HepG2 (cell line): ENCODE results near the gene VAPB. TPM values are rescaled to one million over a fixed set of nuclear protein-coding genes. Genes with fewer than 3 reads are reported as not detected.
A peak's percentile ranks its signal among the peaks of the same experiment; 100 is the strongest.

ENCODE experiments used
- ASH2L ChIP-seq: fragments of 300-600, 200-600 bp; sonication (generic); IDR thresholded peaks from 2 replicates; pipeline ENCODE4 v1.7.0; 2017; ENCODE audit warnings: low read depth, mild to moderate bottlenecking, moderate library complexity, mixed read lengths, low read length; ENCODE audit not compliant: insufficient read length
- ATAD3A ChIP-seq: sonication (generic); formaldehyde crosslinking; IDR thresholded peaks from 2 replicates; pipeline ENCODE4 v1.4.0; 2020; ENCODE audit warnings: missing genetic modification reagents
- FOXA1 ChIP-seq, 2 experiments: fragments of 450-650 bp in 1 of 2; sonication (generic) in 1 of 2; formaldehyde crosslinking in 1 of 2; IDR thresholded peaks; 2 replicates each; pipeline versions ENCODE4 v1.4.0 to v1.6.1; 2016 to 2020; ENCODE audit warnings: missing genetic modification reagents in 1 of 2
- HDAC1 ChIP-seq: sonication (generic); formaldehyde crosslinking; IDR thresholded peaks from 2 replicates; pipeline ENCODE4 v1.5.1; 2020; ENCODE audit warnings: mild to moderate bottlenecking, missing genetic modification reagents
- NR2F6 ChIP-seq, 2 experiments: IDR thresholded peaks; 2 replicates each; pipeline ENCODE4 v1.6.1; 2016; ENCODE audit warnings: antibody characterized with exemption in 1 of 2, mild to moderate bottlenecking in 1 of 2
- SRY ChIP-seq: sonication (generic); formaldehyde crosslinking; IDR thresholded peaks from 2 replicates; pipeline ENCODE4 v1.8.0; 2022; ENCODE audit warnings: mild to moderate bottlenecking, missing genetic modification reagents
- ZBTB21 ChIP-seq: sonication (generic); formaldehyde crosslinking; IDR thresholded peaks from 2 replicates; pipeline ENCODE4 v1.4.0; 2020; ENCODE audit warnings: missing genetic modification reagents
- ZNF790 ChIP-seq: sonication (generic); formaldehyde crosslinking; IDR thresholded peaks from 2 replicates; pipeline ENCODE4 v1.8.0; 2022; ENCODE audit warnings: missing genetic modification reagents, mild to moderate bottlenecking, borderline replicate concordance
- polyA plus RNA-seq, 8 experiments: library from polyadenylated mRNA; depleted of rRNA in 3 of 8; stranded (reverse) in 7 of 8; unstranded in 1 of 8; fragments of >200 nt; fragmentation: Illumina TruSeq in 4 of 8; extraction: Trizol in 4 of 8; gene quantifications; 2 replicates each; pipeline versions ENCODE4 v1.2.1 to v1.2.3, GENCODE V29; 2011 to 2016; ENCODE audit warnings: low read depth in 4 of 8, missing spikeins in 1 of 8, mixed read lengths in 1 of 8; ENCODE audit not compliant: insufficient read depth in 1 of 8
- total RNA-seq, 5 experiments: library from RNA; depleted of rRNA; stranded (reverse); fragments of >200 nt; fragmentation: Illumina TruSeq; extraction: Trizol; gene quantifications; 2 replicates each; pipeline ENCODE4 v1.2.3, GENCODE V29; 2016; ENCODE audit warnings: low read depth in 1 of 5
- TF ChIP-seq, protein P1 (sequence below): sonication (generic); formaldehyde crosslinking; IDR thresholded peaks from 2 replicates; pipeline ENCODE4 v1.4.0; 2020; ENCODE audit warnings: low read depth, missing genetic modification reagents
- TF ChIP-seq, protein P2 (sequence below): sonication (generic); formaldehyde crosslinking; conservative IDR thresholded peaks from 2 replicates; pipeline ENCODE4 v1.4.0; 2020; ENCODE audit warnings: mild to moderate bottlenecking, missing genetic modification reagents, moderate library complexity
- TF ChIP-seq, protein P3 (sequence below): sonication (generic); formaldehyde crosslinking; IDR thresholded peaks from 2 replicates; pipeline ENCODE4 v1.4.0; 2020; ENCODE audit warnings: missing genetic modification reagents
- TF ChIP-seq, protein P4 (sequence below): sonication (generic); formaldehyde crosslinking; IDR thresholded peaks from 2 replicates; pipeline ENCODE4 v1.5.0; 2020; ENCODE audit warnings: missing genetic modification reagents
- TF ChIP-seq, protein P5 (sequence below): sonication (generic); formaldehyde crosslinking; IDR thresholded peaks from 2 replicates; pipeline ENCODE4 v1.9.0; 2022; ENCODE audit warnings: low read depth, missing genetic modification reagents
- TF ChIP-seq, protein P6 (sequence below): sonication (generic); formaldehyde crosslinking; IDR thresholded peaks from 2 replicates; pipeline ENCODE4 v1.4.0; 2020; ENCODE audit warnings: missing genetic modification reagents

VAPB gene
- total and polyA plus RNA-seq, 2 of the 13 experiments (the other 11 are each of a cell fraction or from before 2014, with no cell fraction given): 18.6 to 48.5 TPM

DNA sequence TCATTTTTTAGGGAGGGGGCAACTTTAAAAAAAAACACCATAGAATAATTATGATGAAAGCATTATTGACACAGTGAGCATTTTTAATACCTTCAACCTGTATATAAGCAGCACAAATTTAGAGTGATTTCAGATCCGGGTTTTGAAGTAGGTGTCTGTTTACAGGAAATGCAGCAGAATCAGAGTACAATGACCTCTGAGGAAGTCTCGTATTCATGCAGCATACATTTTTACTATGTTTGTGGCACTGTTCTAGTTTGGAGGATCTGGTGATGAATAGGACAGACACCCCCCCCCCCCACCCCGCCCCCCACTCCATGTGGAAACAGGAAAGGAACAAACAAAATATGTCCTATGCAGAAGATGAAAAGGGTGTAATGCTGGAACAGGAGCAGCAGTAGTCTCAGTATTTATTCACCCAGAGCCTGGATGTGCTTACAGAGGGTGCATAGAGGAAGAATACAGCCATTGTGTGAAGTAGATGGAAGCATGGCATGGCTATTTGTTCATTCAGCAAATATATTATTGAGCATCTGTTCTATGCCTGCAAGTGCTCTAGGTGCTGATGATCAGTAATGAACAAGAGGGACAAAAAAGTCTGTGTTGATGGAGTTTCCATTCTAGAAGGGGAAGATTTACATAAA, 19.7 kb downstream of the VAPB start (continued):
- TF ChIP-seq, protein P1, sequence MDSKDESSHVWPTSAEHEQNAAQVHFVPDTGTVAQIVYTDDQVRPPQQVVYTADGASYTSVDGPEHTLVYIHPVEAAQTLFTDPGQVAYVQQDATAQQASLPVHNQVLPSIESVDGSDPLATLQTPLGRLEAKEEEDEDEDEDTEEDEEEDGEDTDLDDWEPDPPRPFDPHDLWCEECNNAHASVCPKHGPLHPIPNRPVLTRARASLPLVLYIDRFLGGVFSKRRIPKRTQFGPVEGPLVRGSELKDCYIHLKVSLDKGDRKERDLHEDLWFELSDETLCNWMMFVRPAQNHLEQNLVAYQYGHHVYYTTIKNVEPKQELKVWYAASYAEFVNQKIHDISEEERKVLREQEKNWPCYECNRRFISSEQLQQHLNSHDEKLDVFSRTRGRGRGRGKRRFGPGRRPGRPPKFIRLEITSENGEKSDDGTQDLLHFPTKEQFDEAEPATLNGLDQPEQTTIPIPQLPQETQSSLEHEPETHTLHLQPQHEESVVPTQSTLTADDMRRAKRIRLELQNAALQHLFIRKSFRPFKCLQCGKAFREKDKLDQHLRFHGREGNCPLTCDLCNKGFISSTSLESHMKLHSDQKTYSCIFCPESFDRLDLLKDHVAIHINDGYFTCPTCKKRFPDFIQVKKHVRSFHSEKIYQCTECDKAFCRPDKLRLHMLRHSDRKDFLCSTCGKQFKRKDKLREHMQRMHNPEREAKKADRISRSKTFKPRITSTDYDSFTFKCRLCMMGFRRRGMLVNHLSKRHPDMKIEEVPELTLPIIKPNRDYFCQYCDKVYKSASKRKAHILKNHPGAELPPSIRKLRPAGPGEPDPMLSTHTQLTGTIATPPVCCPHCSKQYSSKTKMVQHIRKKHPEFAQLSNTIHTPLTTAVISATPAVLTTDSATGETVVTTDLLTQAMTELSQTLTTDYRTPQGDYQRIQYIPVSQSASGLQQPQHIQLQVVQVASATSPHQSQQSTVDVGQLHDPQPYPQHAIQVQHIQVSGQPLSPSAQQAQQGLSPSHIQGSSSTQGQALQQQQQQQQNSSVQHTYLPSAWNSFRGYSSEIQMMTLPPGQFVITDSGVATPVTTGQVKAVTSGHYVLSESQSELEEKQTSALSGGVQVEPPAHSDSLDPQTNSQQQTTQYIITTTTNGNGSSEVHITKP (CRISPR knock-in tag): no peak
- TF ChIP-seq, protein P2, sequence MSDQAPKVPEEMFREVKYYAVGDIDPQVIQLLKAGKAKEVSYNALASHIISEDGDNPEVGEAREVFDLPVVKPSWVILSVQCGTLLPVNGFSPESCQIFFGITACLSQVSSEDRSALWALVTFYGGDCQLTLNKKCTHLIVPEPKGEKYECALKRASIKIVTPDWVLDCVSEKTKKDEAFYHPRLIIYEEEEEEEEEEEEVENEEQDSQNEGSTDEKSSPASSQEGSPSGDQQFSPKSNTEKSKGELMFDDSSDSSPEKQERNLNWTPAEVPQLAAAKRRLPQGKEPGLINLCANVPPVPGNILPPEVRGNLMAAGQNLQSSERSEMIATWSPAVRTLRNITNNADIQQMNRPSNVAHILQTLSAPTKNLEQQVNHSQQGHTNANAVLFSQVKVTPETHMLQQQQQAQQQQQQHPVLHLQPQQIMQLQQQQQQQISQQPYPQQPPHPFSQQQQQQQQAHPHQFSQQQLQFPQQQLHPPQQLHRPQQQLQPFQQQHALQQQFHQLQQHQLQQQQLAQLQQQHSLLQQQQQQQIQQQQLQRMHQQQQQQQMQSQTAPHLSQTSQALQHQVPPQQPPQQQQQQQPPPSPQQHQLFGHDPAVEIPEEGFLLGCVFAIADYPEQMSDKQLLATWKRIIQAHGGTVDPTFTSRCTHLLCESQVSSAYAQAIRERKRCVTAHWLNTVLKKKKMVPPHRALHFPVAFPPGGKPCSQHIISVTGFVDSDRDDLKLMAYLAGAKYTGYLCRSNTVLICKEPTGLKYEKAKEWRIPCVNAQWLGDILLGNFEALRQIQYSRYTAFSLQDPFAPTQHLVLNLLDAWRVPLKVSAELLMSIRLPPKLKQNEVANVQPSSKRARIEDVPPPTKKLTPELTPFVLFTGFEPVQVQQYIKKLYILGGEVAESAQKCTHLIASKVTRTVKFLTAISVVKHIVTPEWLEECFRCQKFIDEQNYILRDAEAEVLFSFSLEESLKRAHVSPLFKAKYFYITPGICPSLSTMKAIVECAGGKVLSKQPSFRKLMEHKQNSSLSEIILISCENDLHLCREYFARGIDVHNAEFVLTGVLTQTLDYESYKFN (CRISPR knock-in tag): peak; percentile 32; the same call in 1 of the 2 replicates
- TF ChIP-seq HDAC1 (CRISPR knock-in tag) (peak; percentile 17; the same call in 1 of the 2 replicates), SRY (CRISPR knock-in tag) (no peak), ZNF790 (no peak), FOXA1 (IDR thresholded peaks at IDR 0.05) (no peak), FOXA1 (CRISPR knock-in tag; IDR thresholded peaks at IDR 0.05) (peak; percentile 44; the same call in 1 of the 2 replicates), ATAD3A (no peak), ZBTB21 (CRISPR knock-in tag) (no peak), NR2F6 (IDR thresholded peaks at IDR 0.05) (no peak), NR2F6 (CRISPR knock-in tag; IDR thresholded peaks at IDR 0.05) (no peak), ASH2L (peak; percentile 48)
- TF ChIP-seq, protein P3, sequence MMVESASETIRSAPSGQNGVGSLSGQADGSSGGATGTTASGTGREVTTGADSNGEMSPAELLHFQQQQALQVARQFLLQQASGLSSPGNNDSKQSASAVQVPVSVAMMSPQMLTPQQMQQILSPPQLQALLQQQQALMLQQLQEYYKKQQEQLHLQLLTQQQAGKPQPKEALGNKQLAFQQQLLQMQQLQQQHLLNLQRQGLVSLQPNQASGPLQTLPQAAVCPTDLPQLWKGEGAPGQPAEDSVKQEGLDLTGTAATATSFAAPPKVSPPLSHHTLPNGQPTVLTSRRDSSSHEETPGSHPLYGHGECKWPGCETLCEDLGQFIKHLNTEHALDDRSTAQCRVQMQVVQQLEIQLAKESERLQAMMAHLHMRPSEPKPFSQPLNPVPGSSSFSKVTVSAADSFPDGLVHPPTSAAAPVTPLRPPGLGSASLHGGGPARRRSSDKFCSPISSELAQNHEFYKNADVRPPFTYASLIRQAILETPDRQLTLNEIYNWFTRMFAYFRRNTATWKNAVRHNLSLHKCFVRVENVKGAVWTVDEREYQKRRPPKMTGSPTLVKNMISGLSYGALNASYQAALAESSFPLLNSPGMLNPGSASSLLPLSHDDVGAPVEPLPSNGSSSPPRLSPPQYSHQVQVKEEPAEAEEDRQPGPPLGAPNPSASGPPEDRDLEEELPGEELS (CRISPR knock-in tag): peak; percentile 31; the same call in 1 of the 2 replicates
- TF ChIP-seq, protein P4, sequence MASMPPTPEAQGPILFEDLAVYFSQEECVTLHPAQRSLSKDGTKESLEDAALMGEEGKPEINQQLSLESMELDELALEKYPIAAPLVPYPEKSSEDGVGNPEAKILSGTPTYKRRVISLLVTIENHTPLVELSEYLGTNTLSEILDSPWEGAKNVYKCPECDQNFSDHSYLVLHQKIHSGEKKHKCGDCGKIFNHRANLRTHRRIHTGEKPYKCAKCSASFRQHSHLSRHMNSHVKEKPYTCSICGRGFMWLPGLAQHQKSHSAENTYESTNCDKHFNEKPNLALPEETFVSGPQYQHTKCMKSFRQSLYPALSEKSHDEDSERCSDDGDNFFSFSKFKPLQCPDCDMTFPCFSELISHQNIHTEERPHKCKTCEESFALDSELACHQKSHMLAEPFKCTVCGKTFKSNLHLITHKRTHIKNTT: no peak
- TF ChIP-seq, protein P5, sequence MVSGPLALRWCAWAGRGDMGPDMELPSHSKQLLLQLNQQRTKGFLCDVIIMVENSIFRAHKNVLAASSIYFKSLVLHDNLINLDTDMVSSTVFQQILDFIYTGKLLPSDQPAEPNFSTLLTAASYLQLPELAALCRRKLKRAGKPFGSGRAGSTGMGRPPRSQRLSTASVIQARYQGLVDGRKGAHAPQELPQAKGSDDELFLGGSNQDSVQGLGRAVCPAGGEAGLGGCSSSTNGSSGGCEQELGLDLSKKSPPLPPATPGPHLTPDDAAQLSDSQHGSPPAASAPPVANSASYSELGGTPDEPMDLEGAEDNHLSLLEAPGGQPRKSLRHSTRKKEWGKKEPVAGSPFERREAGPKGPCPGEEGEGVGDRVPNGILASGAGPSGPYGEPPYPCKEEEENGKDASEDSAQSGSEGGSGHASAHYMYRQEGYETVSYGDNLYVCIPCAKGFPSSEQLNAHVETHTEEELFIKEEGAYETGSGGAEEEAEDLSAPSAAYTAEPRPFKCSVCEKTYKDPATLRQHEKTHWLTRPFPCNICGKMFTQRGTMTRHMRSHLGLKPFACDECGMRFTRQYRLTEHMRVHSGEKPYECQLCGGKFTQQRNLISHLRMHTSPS (CRISPR knock-in tag): no peak
- TF ChIP-seq, protein P6, sequence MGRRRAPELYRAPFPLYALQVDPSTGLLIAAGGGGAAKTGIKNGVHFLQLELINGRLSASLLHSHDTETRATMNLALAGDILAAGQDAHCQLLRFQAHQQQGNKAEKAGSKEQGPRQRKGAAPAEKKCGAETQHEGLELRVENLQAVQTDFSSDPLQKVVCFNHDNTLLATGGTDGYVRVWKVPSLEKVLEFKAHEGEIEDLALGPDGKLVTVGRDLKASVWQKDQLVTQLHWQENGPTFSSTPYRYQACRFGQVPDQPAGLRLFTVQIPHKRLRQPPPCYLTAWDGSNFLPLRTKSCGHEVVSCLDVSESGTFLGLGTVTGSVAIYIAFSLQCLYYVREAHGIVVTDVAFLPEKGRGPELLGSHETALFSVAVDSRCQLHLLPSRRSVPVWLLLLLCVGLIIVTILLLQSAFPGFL (CRISPR knock-in tag): no peak
